ENCODE data around the gene AK8. TPM values are rescaled to one million over a fixed set of nuclear protein-coding genes. Genes with fewer than 3 reads are reported as not detected.

The AK8 gene
- polyA plus RNA-seq, 1 experiment, result 0.53 TPM

- TF ChIP-seq CTCF (IDR thresholded peaks at IDR 0.05; ENCODE audit: insufficient read depth, low read depth, low read length), result no peak
- CTCF ChIA-PET, result no interaction called here
- POLR2A ChIA-PET, result no interaction called here
- H3K4me3 ChIP-seq (ENCODE audit: low read depth, low read length), result no peak overlapping the region
- DNase-seq (ENCODE audit: low read depth), result no peak
- no peaks in the 10 kb centered on the region for H3K36me3 ChIP-seq (ENCODE audit: control insufficient read depth, insufficient read depth, low read length)
- no peaks in the 10 kb centered on the region for H3K27me3 ChIP-seq (ENCODE audit: control insufficient read depth, insufficient read depth, low read length)
Measured at GRCh38 chr9:132869266-132869665, 8.8 kb downstream of the AK8 start.

- CTCF ChIA-PET, result interaction anchor here (0.9 kb wide), 1 partner anchor 67 kb away, joined by 3 read pairs; no protein-coding TSS in a partner anchor
- no peak for DNase-seq (ENCODE audit: low read depth)
Measured at GRCh38 chr9:132866898-132867297, 11.2 kb downstream of the AK8 start.

GRCh38 chr9:132864691-132865090 lies 13.4 kb downstream of the AK8 start:
- CTCF ChIA-PET, result no interaction called here
- DNase-seq (ENCODE audit: low read depth), result no peak
- POLR2A ChIA-PET, result no interaction called here
- no peak for TF ChIP-seq CTCF (IDR thresholded peaks at IDR 0.05; ENCODE audit: insufficient read depth, low read depth, low read length)
- no peak overlapping the region for H3K4me3 ChIP-seq (ENCODE audit: low read depth, low read length)
- H3K36me3 ChIP-seq (ENCODE audit: control insufficient read depth, insufficient read depth, low read length), result no peaks in the 10 kb centered on the region
- peaks cover 10% of the 10 kb centered on the region for H3K27me3 ChIP-seq (ENCODE audit: control insufficient read depth, insufficient read depth, low read length)

More at GRCh38 chr9:132866898-132867297, 11.2 kb downstream of the AK8 start:
- no peak for TF ChIP-seq CTCF (IDR thresholded peaks at IDR 0.05; ENCODE audit: insufficient read depth, low read depth, low read length)
- Histone ChIP-seq H3K4me3 (ENCODE audit: low read depth, low read length) (no peak overlapping the region), H3K27me3 (ENCODE audit: control insufficient read depth, insufficient read depth, low read length) (peaks cover 4% of the 10 kb centered on the region; the same call in 1 of the 2 replicates), H3K36me3 (ENCODE audit: control insufficient read depth, insufficient read depth, low read length) (no peaks in the 10 kb centered on the region)
- POLR2A ChIA-PET, result no interaction called here

- H3K27me3 ChIP-seq (ENCODE audit: control insufficient read depth, insufficient read depth, low read length), result peaks cover 10% of the 10 kb centered on the region
- H3K4me3 ChIP-seq (ENCODE audit: low read depth, low read length), result no peak overlapping the region
- no peaks in the 10 kb centered on the region for H3K36me3 ChIP-seq (ENCODE audit: control insufficient read depth, insufficient read depth, low read length)
- ChIA-PET CTCF (no interaction called here), POLR2A (no interaction called here)
- no peak for DNase-seq (ENCODE audit: low read depth)
- TF ChIP-seq CTCF (IDR thresholded peaks at IDR 0.05; ENCODE audit: insufficient read depth, low read depth, low read length), result no peak
Measured at GRCh38 chr9:132864277-132864676, 13.8 kb downstream of the AK8 start.

GRCh38 chr9:132863096-132863495 lies 15.0 kb downstream of the AK8 start:
- ChIA-PET POLR2A (no interaction called here), CTCF (interaction anchor here (1.0 kb wide), 1 partner anchor 9 kb away, joined by 3 read pairs; no protein-coding TSS in a partner anchor)
- no peaks in the 10 kb centered on the region for H3K36me3 ChIP-seq (ENCODE audit: control insufficient read depth, insufficient read depth, low read length)
- no peak overlapping the region for H3K4me3 ChIP-seq (ENCODE audit: low read depth, low read length)
- TF ChIP-seq CTCF (IDR thresholded peaks at IDR 0.05; ENCODE audit: insufficient read depth, low read depth, low read length), result no peak
- no peak for DNase-seq (ENCODE audit: low read depth)
- H3K27me3 ChIP-seq (ENCODE audit: control insufficient read depth, insufficient read depth, low read length), result peaks cover 15% of the 10 kb centered on the region
